Effector CD8-positive, alpha-beta T cell (primary cell): Measurements from ENCODE around the gene MBOAT1.

Experiments used
- DNase-seq: peaks from one replicate; lab custom pipeline; 2025; lab: John Stamatoyannopoulos, UW

Gene MBOAT1

GRCh38 chr6:20102397-20103073 lies 109.7 kb downstream of the MBOAT1 start:
- no peak for DNase-seq

GRCh38 chr6:20099156-20099555 lies 113.1 kb downstream of the MBOAT1 start:
- DNase-seq, result no peak

- no peak for DNase-seq
These were observed 113.9 kb downstream of the MBOAT1 start for GRCh38 chr6:20098267-20098876.

GRCh38 chr6:20096536-20096935 lies 115.7 kb downstream of the MBOAT1 start:
- no peak for DNase-seq

GRCh38 chr6:20095436-20095835 lies 116.8 kb downstream of the MBOAT1 start:
- DNase-seq, result no peak

GRCh38 chr6:20092071-20092566 lies 120.2 kb downstream of the MBOAT1 start:
- DNase-seq, result no peak

GRCh38 chr6:20086992-20087391 lies 125.3 kb downstream of the MBOAT1 start:
- no peak for DNase-seq

- no peak for DNase-seq
These were observed 126.5 kb downstream of the MBOAT1 start for GRCh38 chr6:20085817-20086216.

- no peak for DNase-seq
These were observed 127.9 kb downstream of the MBOAT1 start for GRCh38 chr6:20084411-20084810.

GRCh38 chr6:20071998-20072397 lies 140.3 kb downstream of the MBOAT1 start:
- DNase-seq, result no peak

- DNase-seq, result no peak
These were observed 142.2 kb downstream of the MBOAT1 start for GRCh38 chr6:20070047-20070446.

- no peak for DNase-seq
These were observed 143.2 kb downstream of the MBOAT1 start for GRCh38 chr6:20069021-20069522.

GRCh38 chr6:20068421-20068988 lies 143.8 kb downstream of the MBOAT1 start:
- no peak for DNase-seq

- no peak for DNase-seq
These were observed 150.3 kb downstream of the MBOAT1 start for GRCh38 chr6:20061952-20062351.

GRCh38 chr6:20060252-20060651 lies 152.0 kb downstream of the MBOAT1 start:
- no peak for DNase-seq

GRCh38 chr6:20058912-20059311 lies 153.4 kb downstream of the MBOAT1 start:
- no peak for DNase-seq

- no peak for DNase-seq
These were observed 154.0 kb downstream of the MBOAT1 start for GRCh38 chr6:20058121-20058905.

- no peak for DNase-seq
These were observed 155.8 kb downstream of the MBOAT1 start for GRCh38 chr6:20056350-20056992.

GRCh38 chr6:20055916-20056315 lies 156.4 kb downstream of the MBOAT1 start:
- no peak for DNase-seq
